Muscle of leg (tissue), 11 donors: Measurements from ENCODE around the gene TRABD2B. TPM values are rescaled to one million over a fixed set of nuclear protein-coding genes. Genes with fewer than 3 reads are reported as not detected.
A peak's percentile ranks its signal among the peaks of the same experiment; 100 is the strongest.

Experiments used
- DNase-seq: peaks from one replicate; pipeline ENCODE4 v3.0.0; 2013
- H3K27ac ChIP-seq: one replicate; pipeline ENCODE4 v1.5.1; 2013; ENCODE audit warnings: mild to moderate bottlenecking, low read length, control low read depth
- H3K27me3 ChIP-seq: one replicate; pipeline ENCODE4 v1.6.1; 2013; ENCODE audit warnings: low read length; ENCODE audit not compliant: control insufficient read depth, insufficient read depth
- H3K36me3 ChIP-seq: one replicate; pipeline ENCODE4 v1.6.1; 2013; ENCODE audit warnings: low read length; ENCODE audit not compliant: control insufficient read depth, insufficient read depth
- H3K4me1 ChIP-seq: one replicate; pipeline ENCODE4 v1.6.1; 2013; ENCODE audit warnings: low read length; ENCODE audit not compliant: control insufficient read depth, insufficient read depth
- H3K4me3 ChIP-seq: one replicate; pipeline ENCODE4 v1.5.1; 2013; ENCODE audit warnings: low read length, control low read depth
- H3K9me3 ChIP-seq: replicated peaks from 2 replicates; pipeline ENCODE4 v1.6.1; 2013; ENCODE audit warnings: low read depth, low read length; ENCODE audit not compliant: control insufficient read depth
- whole genome bisulfite sequencing: methylation state at CpG from one replicate; pipeline ENCODE4 v1.1.5; 2013; ENCODE audit warnings: missing lambda C conversion rate; ENCODE audit not compliant: insufficient coverage; 5-methylcytosine and 5-hydroxymethylcytosine counted together
- polyA plus RNA-seq, 8 donors: library from polyadenylated mRNA; unstranded; fragments of 120-200 nt; gene quantifications; one replicate each; pipeline versions ENCODE4 v1.2.1 to v1.2.3, GENCODE V29; 2013; ENCODE audit warnings: inconsistent platforms in 1 of 8, low replicate concordance in 1 of 8; ENCODE audit not compliant: insufficient read length in 8 of 8, insufficient read depth in 1 of 8
- total RNA-seq: library from RNA; stranded (reverse); fragments of 120-200 nt; gene quantifications from one replicate; pipeline ENCODE4 v1.2.4, GENCODE V29; 2013

Gene TRABD2B
- total and polyA plus RNA-seq, 9 donors, result 1.1 to 7.0 (median 4.4) TPM

GRCh38 chr1:47940326-47940725 lies 56.9 kb downstream of the TRABD2B start:
- no CpG with 5 or more reads among the region's 8 CpGs for WGBS

GRCh38 chr1:47938520-47938919 lies 58.7 kb downstream of the TRABD2B start:
- peak; percentile 88 for DNase-seq

More at GRCh38 chr1:47940326-47940725, 56.9 kb downstream of the TRABD2B start:
- peaks cover 2% of the 10 kb centered on the region for H3K27me3 ChIP-seq
- H3K27ac ChIP-seq, result no peak overlapping the region
- DNase-seq, result no peak
- H3K36me3 ChIP-seq, result no peaks in the 10 kb centered on the region
- peaks cover 22% of the 10 kb centered on the region for H3K4me1 ChIP-seq
- H3K9me3 ChIP-seq, result no peaks in the 10 kb centered on the region
- no peak overlapping the region for H3K4me3 ChIP-seq

GRCh38 chr1:47937586-47938254 lies 59.5 kb downstream of the TRABD2B start:
- H3K27me3 ChIP-seq, result peaks cover 2% of the 10 kb centered on the region
- no peaks in the 10 kb centered on the region for H3K36me3 ChIP-seq
- H3K27ac ChIP-seq, result peak overlapping the region; percentile 33
- H3K9me3 ChIP-seq, result no peaks in the 10 kb centered on the region
- WGBS, result 70% methylated on average over 2 of the region's 5 CpGs
- H3K4me3 ChIP-seq, result no peak overlapping the region
- no peak for DNase-seq
- H3K4me1 ChIP-seq, result peaks cover 29% of the 10 kb centered on the region

More at GRCh38 chr1:47938520-47938919, 58.7 kb downstream of the TRABD2B start:
- Histone ChIP-seq H3K27me3 (peaks cover 2% of the 10 kb centered on the region), H3K27ac (peak overlapping the region; percentile 48), H3K4me1 (peaks cover 27% of the 10 kb centered on the region), H3K4me3 (no peak overlapping the region), H3K36me3 (no peaks in the 10 kb centered on the region), H3K9me3 (no peaks in the 10 kb centered on the region)
- WGBS, result 0% methylated on average over 1 of the region's 2 CpGs

GRCh38 chr1:47936916-47937551 lies 60.2 kb downstream of the TRABD2B start:
- H3K36me3 ChIP-seq, result no peaks in the 10 kb centered on the region
- 100% methylated on average over 1 of the region's 1 CpG for WGBS
- H3K27ac ChIP-seq, result no peak overlapping the region
- no peaks in the 10 kb centered on the region for H3K9me3 ChIP-seq
- no peak overlapping the region for H3K4me3 ChIP-seq
- no peak for DNase-seq
- peaks cover 29% of the 10 kb centered on the region for H3K4me1 ChIP-seq
- peaks cover 2% of the 10 kb centered on the region for H3K27me3 ChIP-seq

GRCh38 chr1:47935856-47936255 lies 61.3 kb downstream of the TRABD2B start:
- WGBS, result 85% methylated on average over 1 of the region's 1 CpG
- no peak overlapping the region for H3K27ac ChIP-seq
- H3K27me3 ChIP-seq, result no peaks in the 10 kb centered on the region
- H3K4me3 ChIP-seq, result no peak overlapping the region
- H3K4me1 ChIP-seq, result peaks cover 29% of the 10 kb centered on the region
- DNase-seq, result no peak
- no peaks in the 10 kb centered on the region for H3K9me3 ChIP-seq
- no peaks in the 10 kb centered on the region for H3K36me3 ChIP-seq

- Histone ChIP-seq H3K36me3 (no peaks in the 10 kb centered on the region), H3K27ac (no peak overlapping the region), H3K4me3 (no peak overlapping the region), H3K9me3 (no peaks in the 10 kb centered on the region), H3K27me3 (no peaks in the 10 kb centered on the region), H3K4me1 (peaks cover 29% of the 10 kb centered on the region)
- DNase-seq, result no peak
- WGBS, result 38% methylated on average over 3 of the region's 4 CpGs
Observed at GRCh38 chr1:47935163-47935562, 62.0 kb downstream of the TRABD2B start.

GRCh38 chr1:47934243-47934805 lies 62.9 kb downstream of the TRABD2B start:
- WGBS, result 11% methylated on average over 8 of the region's 9 CpGs
- Histone ChIP-seq H3K9me3 (no peaks in the 10 kb centered on the region), H3K27me3 (no peaks in the 10 kb centered on the region), H3K4me1 (peaks cover 33% of the 10 kb centered on the region), H3K36me3 (no peaks in the 10 kb centered on the region), H3K4me3 (no peak overlapping the region), H3K27ac (no peak overlapping the region)
- DNase-seq, result peak; percentile 76

- Histone ChIP-seq H3K4me3 (no peak overlapping the region), H3K36me3 (no peaks in the 10 kb centered on the region), H3K27me3 (no peaks in the 10 kb centered on the region), H3K9me3 (no peaks in the 10 kb centered on the region), H3K4me1 (peaks cover 29% of the 10 kb centered on the region), H3K27ac (no peak overlapping the region)
- WGBS, result 70% methylated on average over 4 of the region's 6 CpGs
- DNase-seq, result no peak
Observed at GRCh38 chr1:47932743-47933142, 64.4 kb downstream of the TRABD2B start.

GRCh38 chr1:47931395-47931794 lies 65.8 kb downstream of the TRABD2B start:
- Histone ChIP-seq H3K4me1 (peaks cover 34% of the 10 kb centered on the region), H3K27me3 (peaks cover 3% of the 10 kb centered on the region), H3K4me3 (no peak overlapping the region), H3K9me3 (no peaks in the 10 kb centered on the region), H3K36me3 (no peaks in the 10 kb centered on the region), H3K27ac (no peak overlapping the region)
- DNase-seq, result no peak
- 57% methylated on average over 3 of the region's 5 CpGs for WGBS

GRCh38 chr1:47930210-47930840 lies 66.9 kb downstream of the TRABD2B start:
- Histone ChIP-seq H3K36me3 (no peaks in the 10 kb centered on the region), H3K27me3 (peaks cover 3% of the 10 kb centered on the region), H3K9me3 (no peaks in the 10 kb centered on the region), H3K4me1 (peaks cover 34% of the 10 kb centered on the region), H3K4me3 (no peak overlapping the region), H3K27ac (no peak overlapping the region)
- peak; percentile 50 for DNase-seq
- WGBS, result 39% methylated on average over 3 of the region's 7 CpGs
